ENCODE results near the gene PTRHD1. TPM values are rescaled to one million over a fixed set of nuclear protein-coding genes. Genes with fewer than 3 reads are reported as not detected.
A peak's percentile ranks its signal among the peaks of the same experiment; 100 is the strongest.

PTRHD1 gene
- total RNA-seq, 2 donors from 2014 or later = 13.7 to 24.4 TPM

GRCh38 chr2:24832521-24832920 is 39.3 kb upstream of the PTRHD1 start:
- Mint-ChIP-seq H3K27ac (peak overlapping the region; percentile 9 to 56), H3K36me3 (peaks cover 0 to 23% of the 10 kb centered on the region in 2 donors)

GRCh38 chr2:24832073-24832461 is 38.9 kb upstream of the PTRHD1 start:
- no peak for ATAC-seq
- Mint-ChIP-seq H3K27ac (peak overlapping the region in 1 of 2 donors; percentile 56), H3K9me3 (no peaks in the 10 kb centered on the region), H3K36me3 (peaks cover 0 to 23% of the 10 kb centered on the region in 2 donors)
- no peak for DNase-seq (ENCODE audit: low spot score in 2 of 2)

More at GRCh38 chr2:24832521-24832920, 39.3 kb upstream of the PTRHD1 start:
- DNase-seq (ENCODE audit: low spot score in 2 of 2) = no peak
- no peak for ATAC-seq
- H3K9me3 Mint-ChIP-seq = no peaks in the 10 kb centered on the region

- DNase-seq (ENCODE audit: low spot score in 2 of 2) = no peak
- peak overlapping the region in 1 of 2 donors; percentile 41 for H3K27ac Mint-ChIP-seq
- H3K36me3 Mint-ChIP-seq = peaks cover 0 to 23% of the 10 kb centered on the region in 2 donors
Observed at GRCh38 chr2:24831221-24832072, 38.3 kb upstream of the PTRHD1 start.

GRCh38 chr2:24830786-24831185 is 37.6 kb upstream of the PTRHD1 start:
- ATAC-seq = no peak
- peaks cover 0 to 20% of the 10 kb centered on the region in 2 donors for H3K36me3 Mint-ChIP-seq
- H3K27ac Mint-ChIP-seq = no peak overlapping the region
- DNase-seq (ENCODE audit: low spot score in 2 of 2) = no peak
- no peaks in the 10 kb centered on the region for H3K9me3 Mint-ChIP-seq

More at GRCh38 chr2:24831221-24832072, 38.3 kb upstream of the PTRHD1 start:
- no peaks in the 10 kb centered on the region for H3K9me3 Mint-ChIP-seq
- ATAC-seq = no peak

DNA sequence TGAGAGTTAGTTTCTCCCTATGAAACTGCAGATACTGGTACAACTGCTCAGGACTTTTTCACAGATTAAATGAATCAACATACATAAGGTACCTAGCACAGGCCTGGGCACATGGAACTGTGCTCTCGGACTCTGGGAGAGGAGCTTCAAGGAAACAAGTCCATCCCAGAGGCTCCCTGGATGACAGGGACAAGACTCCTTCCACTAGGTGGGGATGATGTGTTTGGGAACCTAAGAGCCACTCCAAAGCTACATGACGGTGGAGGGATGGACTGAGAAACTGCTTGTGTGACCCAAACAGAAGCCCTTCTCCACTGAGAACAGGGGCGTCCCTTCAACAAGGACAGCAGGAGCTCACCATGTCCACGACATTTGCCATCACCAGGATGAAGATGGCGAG is 37.2 kb upstream of the PTRHD1 start:
- Mint-ChIP-seq H3K27ac (no peak overlapping the region), H3K36me3 (peaks cover 0 to 23% of the 10 kb centered on the region in 2 donors), H3K9me3 (no peaks in the 10 kb centered on the region)
- ATAC-seq (no peak), DNase-seq (ENCODE audit: low spot score in 2 of 2) (no peak)

DNA sequence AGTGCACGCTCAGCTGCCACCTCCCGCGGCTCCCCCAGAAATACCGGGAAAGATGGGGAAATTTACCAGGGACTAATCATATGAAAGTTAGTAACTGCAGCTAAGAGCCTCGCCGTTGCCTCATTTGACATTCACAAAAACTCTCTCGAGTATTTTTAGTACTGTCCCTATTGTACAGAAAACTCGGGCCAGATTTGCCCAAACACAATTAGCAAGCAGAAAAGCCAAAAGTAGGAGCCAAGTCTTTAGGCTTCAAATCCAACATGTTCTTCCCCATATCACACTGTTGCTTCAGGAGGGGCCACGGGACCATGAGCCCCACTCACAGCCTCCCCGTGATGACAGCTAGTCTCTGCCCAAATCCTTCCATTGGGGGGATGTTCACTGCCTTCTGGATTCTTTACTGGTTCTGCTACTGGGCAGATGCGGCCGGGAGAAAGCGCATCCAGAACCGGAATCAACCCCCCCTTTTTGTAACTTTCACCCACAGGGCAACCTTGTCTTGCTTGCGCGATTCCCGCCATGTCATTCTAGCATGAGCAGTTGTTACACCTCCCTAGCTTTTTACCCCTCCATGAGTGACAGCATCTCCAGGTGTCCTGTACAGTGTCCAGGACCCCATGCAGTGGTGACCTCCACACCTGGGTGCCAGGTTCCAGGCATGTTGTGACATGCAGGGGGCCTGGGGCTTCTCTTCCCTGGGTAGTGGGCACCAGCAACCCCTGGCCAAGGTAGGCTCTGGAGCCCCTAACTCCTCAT is 35.2 kb upstream of the PTRHD1 start:
- ATAC-seq = no peak
- DNase-seq (ENCODE audit: low spot score in 2 of 2) = no peak
- peak overlapping the region; percentile 27 to 50 for H3K27ac Mint-ChIP-seq
- H3K36me3 Mint-ChIP-seq = peaks cover 0 to 21% of the 10 kb centered on the region in 2 donors
- H3K9me3 Mint-ChIP-seq = no peaks in the 10 kb centered on the region

DNA sequence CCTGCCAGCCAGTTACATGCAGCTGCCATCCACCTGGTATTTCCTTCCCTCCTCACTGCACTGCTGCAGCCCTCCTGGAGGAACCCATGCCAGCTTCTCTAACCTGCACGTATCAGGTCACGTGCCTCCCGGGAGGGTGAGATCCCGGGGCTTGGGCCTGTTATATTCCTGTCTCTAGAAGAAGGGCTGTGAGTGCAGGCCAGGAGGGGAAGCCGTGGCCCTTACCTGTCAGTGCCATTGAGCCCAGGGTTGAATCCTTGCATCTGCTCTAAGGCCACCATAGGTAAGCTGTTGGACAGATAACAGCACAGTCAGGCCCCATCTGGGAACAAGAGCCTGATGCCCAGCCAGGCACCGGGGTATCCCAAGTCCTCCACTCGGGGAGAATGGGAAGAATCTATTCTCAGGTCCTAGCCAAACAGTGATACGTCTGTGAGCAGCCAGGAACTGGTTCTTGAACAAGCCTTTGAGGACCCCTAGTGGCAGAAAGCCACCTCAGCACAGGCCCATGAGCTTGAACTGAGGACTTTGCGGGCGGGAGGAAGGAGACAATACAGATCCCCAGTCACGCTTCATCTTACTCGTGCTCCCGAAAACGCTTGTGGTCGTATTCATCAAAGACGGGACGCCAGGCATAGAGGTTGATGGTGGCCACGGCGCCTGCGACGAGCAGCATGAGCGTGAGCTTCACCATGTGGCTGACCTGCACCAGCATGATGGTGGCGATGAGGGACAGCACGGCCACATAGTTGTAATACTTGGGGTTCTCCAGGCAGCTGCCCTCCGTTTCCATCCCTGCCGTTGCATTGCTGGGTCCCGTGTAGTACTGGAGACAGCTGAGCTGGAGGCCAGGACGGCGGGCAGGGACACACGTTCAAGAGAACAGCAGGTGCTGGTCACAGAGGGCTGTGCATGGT is 34.4 kb upstream of the PTRHD1 start:
- H3K27ac Mint-ChIP-seq = peak overlapping the region; percentile 27 to 84
- no peaks in the 10 kb centered on the region for H3K9me3 Mint-ChIP-seq
- ATAC-seq (peak; percentile 81 to 90), DNase-seq (ENCODE audit: low spot score in 2 of 2) (peak; percentile 67 to 74)
- H3K36me3 Mint-ChIP-seq = peaks cover under 1 to 26% of the 10 kb centered on the region in 2 donors

GRCh38 chr2:24826773-24827145 is 33.6 kb upstream of the PTRHD1 start:
- peaks cover 6 to 26% of the 10 kb centered on the region in 2 donors for H3K36me3 Mint-ChIP-seq
- no peaks in the 10 kb centered on the region for H3K9me3 Mint-ChIP-seq
- ATAC-seq = no peak
- DNase-seq (ENCODE audit: low spot score in 2 of 2) = no peak
- peak overlapping the region in 1 of 2 donors; percentile 84 for H3K27ac Mint-ChIP-seq

DNA sequence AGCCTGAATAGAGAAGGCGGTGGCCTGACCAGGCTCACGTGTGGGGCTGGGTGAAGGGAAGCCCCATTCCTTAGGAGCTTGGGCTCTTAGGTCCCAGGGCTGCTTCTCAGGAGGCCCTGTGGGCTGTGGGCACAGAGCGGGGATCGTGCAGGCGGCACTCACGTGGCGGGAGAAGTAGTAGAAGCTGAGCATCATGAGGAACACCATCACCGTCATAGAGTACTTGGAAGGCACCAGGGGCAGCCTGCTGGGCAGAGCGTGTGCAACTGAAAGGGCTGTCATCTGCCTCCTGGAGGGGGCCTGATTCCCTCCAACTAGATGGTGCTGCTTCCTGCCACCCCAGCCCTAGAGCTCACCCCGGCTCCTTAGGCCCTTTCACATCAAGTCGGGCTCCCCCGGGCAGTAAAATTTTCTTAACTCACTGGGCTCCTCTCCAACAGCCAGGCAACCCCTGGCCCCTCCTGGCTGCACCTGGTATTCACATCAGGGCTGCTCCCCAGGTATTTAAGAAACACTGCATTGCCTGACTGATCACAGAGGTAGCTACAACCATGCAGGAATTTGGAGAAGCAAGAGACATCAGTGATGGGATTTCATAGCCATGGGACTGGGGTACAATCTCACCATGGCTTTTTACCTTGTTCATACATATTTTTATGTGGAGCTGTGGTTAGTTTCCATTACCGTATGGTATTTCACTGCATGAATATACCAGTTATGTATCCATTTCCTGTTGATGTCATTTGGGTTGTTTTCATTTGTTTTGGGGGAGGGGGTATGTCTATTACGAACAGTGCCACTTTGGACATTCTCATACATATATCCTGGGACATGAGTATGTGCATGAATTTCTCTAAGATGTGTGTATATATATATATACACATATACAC is 32.9 kb upstream of the PTRHD1 start:
- Mint-ChIP-seq H3K9me3 (no peaks in the 10 kb centered on the region), H3K36me3 (peaks cover 11 to 28% of the 10 kb centered on the region in 2 donors), H3K27ac (peak overlapping the region in 1 of 2 donors; percentile 93)
- DNase-seq (ENCODE audit: low spot score in 2 of 2) (no peak), ATAC-seq (peak in 1 of 2 donors; percentile 54)

GRCh38 chr2:24824966-24825882 is 32.0 kb upstream of the PTRHD1 start:
- Mint-ChIP-seq H3K27ac (peak overlapping the region in 1 of 2 donors; percentile 93), H3K36me3 (peaks cover 11 to 33% of the 10 kb centered on the region in 2 donors), H3K9me3 (no peaks in the 10 kb centered on the region)
- peak in 1 of 2 donors; percentile 41 for DNase-seq (ENCODE audit: low spot score in 2 of 2)
- ATAC-seq = peak in 1 of 2 donors; percentile 33

GRCh38 chr2:24824071-24824588 is 30.9 kb upstream of the PTRHD1 start:
- peaks cover 11 to 33% of the 10 kb centered on the region in 2 donors for H3K36me3 Mint-ChIP-seq
- peak overlapping the region in 1 of 2 donors; percentile 82 for H3K27ac Mint-ChIP-seq
- ATAC-seq (no peak), DNase-seq (ENCODE audit: low spot score in 2 of 2) (no peak)
- no peaks in the 10 kb centered on the region for H3K9me3 Mint-ChIP-seq

GRCh38 chr2:24822049-24822706 is 29.0 kb upstream of the PTRHD1 start:
- no peak for DNase-seq (ENCODE audit: low spot score in 2 of 2)
- ATAC-seq = no peak
- peak overlapping the region; percentile 71 to 74 for H3K27ac Mint-ChIP-seq
- no peaks in the 10 kb centered on the region for H3K9me3 Mint-ChIP-seq
- peaks cover 11 to 39% of the 10 kb centered on the region in 2 donors for H3K36me3 Mint-ChIP-seq

GRCh38 chr2:24821433-24821891 is 28.3 kb upstream of the PTRHD1 start:
- H3K27ac Mint-ChIP-seq = peak overlapping the region; percentile 71 to 74
- peaks cover 11 to 46% of the 10 kb centered on the region in 2 donors for H3K36me3 Mint-ChIP-seq
- DNase-seq (ENCODE audit: low spot score in 2 of 2) (no peak), ATAC-seq (no peak)
- H3K9me3 Mint-ChIP-seq = no peaks in the 10 kb centered on the region

All from activated naive CD4-positive, alpha-beta T cell treated with anti-CD3 and anti-CD28 coated beads, Interleukin-2, amount 50 U/mL, for 72 hours (primary cell).